NCI-H128 (cell line): Measurements from ENCODE around the gene PKP3.
"Not testable (repeated sequence)": the region's sequence is repeated elsewhere in the genome, so short reads cannot be mapped to it uniquely, and the experiment has no call there.

Experiments
- DNase-seq: peaks from one replicate; lab custom pipeline; 2025; ENCODE audit not compliant: unreplicated experiment; lab: John Stamatoyannopoulos, UW

PKP3 gene

GRCh38 chr11:428295-428694, 34.3 kb downstream of the PKP3 start:
- no peak for DNase-seq

- DNase-seq: no peak
Measured at GRCh38 chr11:429391-429790, 35.4 kb downstream of the PKP3 start.

GRCh38 chr11:429931-430456, 36.0 kb downstream of the PKP3 start:
- no peak for DNase-seq

- DNase-seq: no peak
Measured at GRCh38 chr11:431921-432320, 37.9 kb downstream of the PKP3 start.

GRCh38 chr11:432501-433100, 38.6 kb downstream of the PKP3 start:
- DNase-seq: no peak

- DNase-seq: no peak
Measured at GRCh38 chr11:433111-433510, 39.1 kb downstream of the PKP3 start.

GRCh38 chr11:433641-434040, 39.6 kb downstream of the PKP3 start:
- no peak for DNase-seq

- no peak for DNase-seq
Measured at GRCh38 chr11:434496-434895, 40.5 kb downstream of the PKP3 start.

- DNase-seq: not testable (repeated sequence)
Measured at GRCh38 chr11:434999-435740, 41.2 kb downstream of the PKP3 start.

- no peak for DNase-seq
Measured at GRCh38 chr11:437228-437870, 43.3 kb downstream of the PKP3 start.

- DNase-seq: no peak
Measured at GRCh38 chr11:438101-438844, 44.3 kb downstream of the PKP3 start.

GRCh38 chr11:439315-440064, 45.5 kb downstream of the PKP3 start:
- DNase-seq: no peak

GRCh38 chr11:440065-441042, 46.3 kb downstream of the PKP3 start:
- DNase-seq: no peak

- no peak for DNase-seq
Measured at GRCh38 chr11:441043-441417, 47.0 kb downstream of the PKP3 start.

GRCh38 chr11:441418-442274, 47.6 kb downstream of the PKP3 start, which contains the start of gene ANO9:
Gene ANO9 (minus strand): TSS chr11:442011. CDS start chr11:441926, 85 bp downstream.
- DNase-seq: peak; percentile 26

- no peak for DNase-seq
Measured at GRCh38 chr11:442611-443081, 48.6 kb downstream of the PKP3 start.

GRCh38 chr11:443542-444199, 49.7 kb downstream of the PKP3 start:
- DNase-seq: no peak
